ENCODE measurements around the gene DUSP6.
"Not testable (repeated sequence)": the region's sequence is repeated elsewhere in the genome, so short reads cannot be mapped to it uniquely, and the experiment has no call there.

Gene DUSP6

GRCh38 chr12:89350630-89351488 is 1.4 kb downstream of the DUSP6 start:
- DNase-seq, result peak; percentile 20

GRCh38 chr12:89350260-89350629 is 2.1 kb downstream of the DUSP6 start:
- DNase-seq, result no peak

GRCh38 chr12:89349814-89350213 is 2.5 kb downstream of the DUSP6 start:
- DNase-seq, result no peak

- DNase-seq, result no peak
Observed at GRCh38 chr12:89348894-89349699, 3.2 kb downstream of the DUSP6 start.

- no peak for DNase-seq
Observed at GRCh38 chr12:89347325-89347829, 4.9 kb downstream of the DUSP6 start.

- no peak for DNase-seq
Observed at GRCh38 chr12:89346741-89347324, 5.5 kb downstream of the DUSP6 start.

- DNase-seq, result peak; percentile 64
Observed at GRCh38 chr12:89345830-89346740, 6.2 kb downstream of the DUSP6 start.

- DNase-seq, result no peak
Observed at GRCh38 chr12:89345376-89345775, 6.9 kb downstream of the DUSP6 start.

- no peak for DNase-seq
Observed at GRCh38 chr12:89344862-89345202, 7.5 kb downstream of the DUSP6 start.

GRCh38 chr12:89344043-89344861 is 8.0 kb downstream of the DUSP6 start:
- no peak for DNase-seq

GRCh38 chr12:89343127-89343526 is 9.2 kb downstream of the DUSP6 start:
- DNase-seq, result no peak

- DNase-seq, result no peak
Observed at GRCh38 chr12:89340861-89341260, 11.4 kb downstream of the DUSP6 start.

- no peak for DNase-seq
Observed at GRCh38 chr12:89339526-89339925, 12.8 kb downstream of the DUSP6 start.

GRCh38 chr12:89337136-89337535 is 15.2 kb downstream of the DUSP6 start:
- not testable (repeated sequence) for DNase-seq

GRCh38 chr12:89335452-89336244 is 16.7 kb downstream of the DUSP6 start:
- no peak for DNase-seq

GRCh38 chr12:89334548-89335169 is 17.6 kb downstream of the DUSP6 start:
- no peak for DNase-seq

GRCh38 chr12:89333564-89334252 is 18.6 kb downstream of the DUSP6 start:
- peak; percentile 16 for DNase-seq

- DNase-seq, result no peak
Observed at GRCh38 chr12:89328151-89329030, 23.9 kb downstream of the DUSP6 start.

Measured in CD4-positive, alpha-beta T cell treated with Interleukin-12 subunit alpha and Interleukin-12 subunit beta, for 1 hour (primary cell).